KG1 (cell line): ENCODE measurements around the gene XKRX.

Experiments used
- DNase-seq: peaks from one replicate; lab custom pipeline; 2025; lab: John Stamatoyannopoulos, UW

Gene XKRX

DNA sequence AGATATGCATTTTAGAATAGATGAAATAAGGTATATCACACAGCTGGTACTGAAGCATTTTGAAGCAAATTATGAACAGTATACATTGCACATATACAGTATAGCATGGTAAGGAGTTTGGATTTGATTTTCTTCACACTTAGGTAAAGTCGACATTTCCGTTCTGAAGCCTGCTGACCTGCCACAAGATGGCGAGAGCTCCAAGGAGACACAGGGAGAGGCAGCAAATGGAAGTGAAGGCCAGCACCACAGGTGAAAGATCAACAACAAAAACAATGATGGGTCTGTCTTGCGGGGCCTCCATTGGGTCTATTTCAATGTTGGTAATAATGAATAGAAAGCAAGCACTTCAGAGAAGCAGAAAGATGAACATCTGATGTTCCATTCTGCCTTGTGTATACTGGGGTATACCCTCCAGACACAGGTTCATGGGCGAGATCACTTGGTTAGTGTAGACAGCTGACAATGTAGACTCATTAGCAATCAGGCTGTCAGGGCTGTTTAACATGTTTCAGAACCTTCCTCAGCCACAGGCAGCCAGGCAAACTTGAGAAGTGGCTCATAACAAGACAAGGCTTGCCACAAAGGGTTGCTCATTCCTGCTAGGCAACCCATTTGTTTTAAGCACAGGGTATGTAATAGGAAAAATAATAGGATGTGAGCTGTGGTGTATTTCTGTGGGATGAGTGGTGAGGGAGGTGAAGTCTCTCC, 33.2 kb downstream of the XKRX start:
- DNase-seq = no peak

GRCh38 chrX:100883654-100884053, 45.1 kb downstream of the XKRX start:
- no peak for DNase-seq

DNA sequence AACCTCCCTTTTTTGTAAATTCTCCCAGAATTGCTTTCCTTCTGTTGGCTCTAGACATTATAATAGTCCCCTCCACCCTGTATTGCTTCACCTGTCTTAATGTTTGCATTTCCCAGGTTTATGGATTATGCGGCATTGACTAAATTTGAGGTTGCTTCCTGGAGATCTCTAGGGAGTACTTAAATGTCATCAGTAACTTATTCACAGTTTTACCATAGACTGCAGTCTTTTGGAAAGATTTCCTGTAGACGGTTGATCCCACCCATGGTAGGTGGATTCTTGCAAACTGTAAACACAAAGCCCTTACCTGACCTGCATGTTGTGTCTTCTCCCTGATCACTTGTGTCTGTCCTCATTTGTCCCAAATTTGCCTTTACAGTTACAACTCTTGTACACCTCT, 48.3 kb downstream of the XKRX start:
- no peak for DNase-seq

GRCh38 chrX:100874325-100874724, 54.4 kb downstream of the XKRX start, which contains the start of gene NOX1:
Gene NOX1, minus strand, starts transcription at chrX:100874359. Its CDS starts 220 bp downstream, at chrX:100874139.
- no peak for DNase-seq

- no peak for DNase-seq
Measured at GRCh38 chrX:100871594-100872560, 56.8 kb downstream of the XKRX start.

- no peak for DNase-seq
Measured at GRCh38 chrX:100870527-100870926, 58.2 kb downstream of the XKRX start.

DNA sequence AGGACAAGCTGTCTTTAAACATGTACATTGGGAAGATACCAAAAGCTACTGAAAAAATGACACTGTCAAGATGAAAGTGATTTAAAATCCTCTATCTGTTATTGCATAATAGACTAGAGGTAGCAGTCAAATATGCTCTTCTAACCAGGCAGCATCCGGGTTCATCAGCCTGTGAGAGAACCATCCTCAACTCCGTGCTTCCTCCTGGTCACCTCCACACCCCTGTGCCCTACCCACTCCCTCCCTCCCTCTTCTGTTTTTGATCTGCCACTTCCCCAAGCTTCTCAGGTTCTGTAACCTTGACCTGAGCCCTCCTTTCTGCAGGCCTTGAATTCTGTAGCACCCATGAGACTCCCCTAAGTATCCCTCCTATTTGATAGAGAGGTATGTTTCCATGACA, 60.4 kb downstream of the XKRX start:
- DNase-seq = no peak

GRCh38 chrX:100864657-100865391, 63.9 kb downstream of the XKRX start:
- no peak for DNase-seq
